HT1080 (cell line): ENCODE results near the gene GGCT. TPM values are rescaled to one million over a fixed set of nuclear protein-coding genes. Genes with fewer than 3 reads are reported as not detected.
A peak's percentile ranks its signal among the peaks of the same experiment; 100 is the strongest.
"Not testable (repeated sequence)": the region's sequence is repeated elsewhere in the genome, so short reads cannot be mapped to it uniquely, and the experiment has no call there.

Experiments used
- DNase-seq: peaks from one replicate; pipeline ENCODE4 v3.0.0-alpha.2; 2015; ENCODE audit warnings: low read depth
- total RNA-seq: library from RNA; depleted of rRNA; stranded (reverse); fragments of >200 nt; shearing (Covaris generic); gene quantifications from 2 replicates; pipeline ENCODE4 v1.2.3, GENCODE V29; 2014

Gene GGCT
- total RNA-seq, 1 experiment from 2014 or later, result 85.7 TPM

GRCh38 chr7:30519122-30519521 is 14.5 kb upstream of the GGCT start:
- no peak for DNase-seq

- DNase-seq, result no peak
Measured at GRCh38 chr7:30515761-30516160, 11.1 kb upstream of the GGCT start.

GRCh38 chr7:30514776-30515175 is 10.1 kb upstream of the GGCT start:
- DNase-seq, result no peak

GRCh38 chr7:30514177-30514576 is 9.5 kb upstream of the GGCT start:
- no peak for DNase-seq

GRCh38 chr7:30513762-30514161 is 9.1 kb upstream of the GGCT start:
- DNase-seq, result no peak

GRCh38 chr7:30511973-30512662 is 7.5 kb upstream of the GGCT start:
- DNase-seq, result no peak

GRCh38 chr7:30511494-30511893 is 6.9 kb upstream of the GGCT start:
- no peak for DNase-seq

GRCh38 chr7:30510124-30511075 is 5.8 kb upstream of the GGCT start:
- DNase-seq, result peak; percentile 25

GRCh38 chr7:30509171-30509857 is 4.7 kb upstream of the GGCT start:
- DNase-seq, result not testable (repeated sequence)

- not testable (repeated sequence) for DNase-seq
Measured at GRCh38 chr7:30507346-30507900, 2.8 kb upstream of the GGCT start.

GRCh38 chr7:30505174-30505697 is 607 bp upstream of the GGCT start:
- no peak for DNase-seq

GRCh38 chr7:30503274-30504212 is 1.1 kb downstream of the GGCT start:
- no peak for DNase-seq

GRCh38 chr7:30502470-30503251 is 2.0 kb downstream of the GGCT start:
- DNase-seq, result no peak

- DNase-seq, result no peak
Measured at GRCh38 chr7:30501264-30501663, 3.4 kb downstream of the GGCT start.

- DNase-seq, result no peak
Measured at GRCh38 chr7:30493228-30493627, 11.4 kb downstream of the GGCT start.

- no peak for DNase-seq
Measured at GRCh38 chr7:30491417-30491816, 13.2 kb downstream of the GGCT start.

GRCh38 chr7:30487371-30487770 is 17.3 kb downstream of the GGCT start:
- DNase-seq, result no peak

GRCh38 chr7:30485667-30486066 is 19.0 kb downstream of the GGCT start:
- no peak for DNase-seq

GRCh38 chr7:30481416-30481815 is 23.2 kb downstream of the GGCT start:
- DNase-seq, result not testable (repeated sequence)
